ENCODE data around the gene ADAMTS3. TPM values are rescaled to one million over a fixed set of nuclear protein-coding genes. Genes with fewer than 3 reads are reported as not detected.
"Not testable (repeated sequence)": the region's sequence is repeated elsewhere in the genome, so short reads cannot be mapped to it uniquely, and the experiment has no call there.

ADAMTS3 gene
- total RNA-seq, 1 donor from 2014 or later = 2.4 TPM

DNA sequence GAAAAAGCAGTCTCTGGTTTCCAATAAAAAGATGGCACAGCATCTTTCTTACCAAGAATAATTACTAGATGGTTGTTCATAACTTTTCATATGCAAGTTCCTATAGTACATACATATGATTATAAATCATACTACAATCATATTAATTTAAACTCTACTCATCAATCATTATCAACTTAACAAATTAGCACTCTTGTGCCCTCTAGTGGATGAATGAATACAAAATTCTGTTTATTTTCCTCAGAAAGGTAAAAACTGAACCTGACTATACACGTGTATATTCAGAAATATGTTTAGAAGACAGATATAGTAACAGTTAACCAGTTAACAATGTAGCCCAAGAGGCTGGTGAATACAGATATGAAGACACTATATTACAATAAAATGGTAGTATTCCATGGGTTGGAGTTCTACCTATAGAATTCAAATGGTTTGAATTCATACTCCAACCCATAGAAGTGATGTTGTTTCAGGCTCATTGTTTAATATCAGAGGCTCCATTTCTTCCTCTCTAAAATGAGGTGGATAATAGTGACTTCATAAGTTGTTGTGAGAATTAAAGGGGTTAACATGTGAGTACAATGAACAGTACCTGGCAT is 100.0 kb downstream of the ADAMTS3 start:
- DNase-seq = no peak

DNA sequence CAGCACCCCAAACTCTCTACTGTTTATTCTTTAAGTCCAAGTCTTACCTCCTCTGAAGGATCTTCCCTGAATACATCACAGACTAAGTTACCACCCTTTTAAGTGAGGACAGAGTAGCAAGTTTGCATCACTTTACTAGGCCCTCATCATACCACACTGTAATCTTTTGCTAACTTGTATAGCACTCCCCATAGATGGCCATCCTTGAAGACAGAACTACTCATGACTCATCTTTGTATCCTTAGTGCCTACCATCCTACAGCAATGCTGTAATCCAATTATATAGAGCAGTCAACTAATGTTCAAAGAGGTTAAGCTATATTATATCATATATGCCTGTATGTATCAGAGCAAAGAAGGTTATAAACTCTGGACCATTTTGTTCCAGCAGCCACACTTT is 101.4 kb downstream of the ADAMTS3 start:
- no peak for DNase-seq

DNA sequence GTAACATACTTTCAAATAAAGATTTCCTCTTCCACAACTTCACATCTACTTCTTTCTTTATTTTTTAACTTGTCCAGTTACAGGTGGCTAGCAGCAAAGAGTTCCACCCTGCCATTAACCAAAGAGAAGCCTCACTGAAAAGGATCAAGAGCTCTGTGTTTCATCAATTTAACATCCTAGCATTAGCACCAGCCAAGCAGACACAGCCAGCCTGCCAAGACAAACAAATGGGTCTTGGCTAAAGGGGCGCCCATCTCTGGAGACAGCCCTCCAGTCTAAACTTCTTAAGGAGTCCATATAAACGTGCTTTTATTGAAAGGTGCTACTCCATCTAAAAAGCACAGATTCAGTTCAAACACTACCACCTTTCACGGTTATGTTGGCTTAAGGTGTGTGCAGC is 105.3 kb downstream of the ADAMTS3 start:
- no peak for DNase-seq

DNA sequence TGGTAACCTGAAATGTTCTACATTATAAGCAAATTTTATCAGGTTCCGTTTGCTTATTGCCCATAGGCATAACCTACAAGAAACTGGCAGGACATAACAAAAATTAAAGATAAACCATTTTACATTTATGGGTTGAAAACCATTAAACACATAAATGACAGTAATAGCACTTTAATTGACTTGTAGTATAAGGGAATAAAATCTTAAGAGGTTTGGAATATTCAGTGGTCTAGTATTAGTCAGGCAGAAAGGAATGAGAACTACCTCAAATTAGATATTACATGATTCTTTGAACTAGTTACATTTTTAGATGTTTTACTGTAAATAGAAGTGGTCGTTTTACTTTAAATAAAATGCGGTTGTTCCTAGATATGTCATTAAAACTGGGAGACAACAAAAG is 111.9 kb downstream of the ADAMTS3 start:
- DNase-seq = no peak

DNA sequence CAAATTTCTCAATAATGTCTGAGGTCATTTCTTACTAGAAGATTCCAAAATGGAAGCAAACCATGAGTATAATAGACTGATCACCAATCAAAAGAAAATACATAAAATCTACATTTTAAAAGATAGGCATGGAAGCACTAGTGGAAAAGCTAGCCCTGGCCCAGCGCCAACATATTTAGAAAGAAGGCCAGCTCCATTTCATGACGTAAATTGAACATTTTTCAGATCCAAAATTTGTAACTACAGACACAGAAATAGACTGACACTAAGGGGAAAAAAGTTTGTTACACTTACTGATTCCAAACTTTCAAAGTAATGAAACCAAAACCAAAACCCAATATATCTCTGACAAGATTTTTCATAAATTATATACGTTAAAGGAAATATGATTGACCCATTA is 117.7 kb downstream of the ADAMTS3 start:
- DNase-seq = no peak

DNA sequence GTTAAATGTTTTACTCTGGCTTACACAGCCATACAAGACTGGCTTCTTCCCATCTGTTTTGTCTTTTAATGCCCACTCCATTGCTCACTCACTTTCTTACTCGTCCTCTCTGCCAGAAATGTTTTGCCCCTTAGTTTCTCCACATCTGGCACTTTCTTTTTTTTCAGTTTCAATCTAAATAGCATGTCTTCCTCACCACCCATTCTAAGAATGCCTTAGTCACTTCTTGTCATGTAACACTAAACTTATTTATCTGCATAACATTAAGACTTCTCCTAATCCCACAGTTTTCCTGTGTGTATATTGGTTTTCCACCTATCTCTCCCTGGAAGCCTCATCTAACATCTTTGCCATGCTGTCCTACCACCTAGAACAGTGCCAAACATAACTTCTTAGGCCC is 119.3 kb downstream of the ADAMTS3 start:
- no peak for DNase-seq

DNA sequence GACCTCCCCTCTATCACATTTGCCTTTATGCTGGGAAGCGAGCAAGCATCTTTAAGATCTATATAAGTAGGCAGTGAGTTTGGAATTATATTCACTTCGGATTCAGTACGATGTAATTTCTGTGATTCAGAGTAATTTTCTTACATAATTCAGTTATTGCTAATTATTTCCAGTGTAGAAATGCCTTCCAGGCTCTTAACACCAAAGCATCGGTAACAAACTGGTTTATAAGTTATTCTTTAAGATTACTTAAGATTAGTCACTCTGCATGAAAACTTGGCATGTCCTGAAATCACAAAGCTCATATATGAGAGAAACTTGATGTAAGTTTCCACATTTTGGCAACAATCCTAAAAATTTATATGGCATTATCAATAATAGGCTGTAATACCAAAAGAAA is 120.8 kb downstream of the ADAMTS3 start:
- DNase-seq = no peak

DNA sequence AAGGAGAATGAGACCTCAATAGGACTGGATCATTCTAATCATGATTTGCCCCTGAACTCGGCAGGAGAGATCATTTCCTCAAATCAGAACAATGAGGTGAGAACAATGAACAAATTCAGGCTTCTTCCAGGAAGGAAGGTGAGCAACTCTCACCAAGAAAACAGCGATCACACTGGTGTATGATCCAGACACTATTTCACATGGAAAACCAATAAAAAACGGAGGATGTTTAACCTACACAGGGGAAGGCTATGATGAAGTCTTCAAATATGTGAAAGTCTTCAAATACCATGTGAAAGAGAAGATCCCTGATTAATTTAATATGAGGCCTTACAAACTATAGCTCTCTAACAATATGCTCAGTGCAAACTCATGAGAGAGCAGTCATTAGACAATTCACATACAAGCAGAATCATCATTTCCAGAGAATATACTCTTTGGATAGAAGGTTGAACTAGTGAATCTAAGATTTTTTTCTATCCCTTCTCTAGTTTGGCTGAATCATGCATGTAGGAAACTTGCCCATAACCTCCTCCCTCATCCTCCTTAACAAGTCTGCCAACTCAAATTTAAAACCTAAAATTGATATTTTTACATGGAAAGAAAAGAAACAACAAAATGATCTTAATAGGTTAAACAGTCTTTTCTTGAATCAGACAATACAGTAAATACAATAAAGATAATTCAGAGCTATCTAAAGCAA is 122.5 kb downstream of the ADAMTS3 start:
- DNase-seq = no peak

DNA sequence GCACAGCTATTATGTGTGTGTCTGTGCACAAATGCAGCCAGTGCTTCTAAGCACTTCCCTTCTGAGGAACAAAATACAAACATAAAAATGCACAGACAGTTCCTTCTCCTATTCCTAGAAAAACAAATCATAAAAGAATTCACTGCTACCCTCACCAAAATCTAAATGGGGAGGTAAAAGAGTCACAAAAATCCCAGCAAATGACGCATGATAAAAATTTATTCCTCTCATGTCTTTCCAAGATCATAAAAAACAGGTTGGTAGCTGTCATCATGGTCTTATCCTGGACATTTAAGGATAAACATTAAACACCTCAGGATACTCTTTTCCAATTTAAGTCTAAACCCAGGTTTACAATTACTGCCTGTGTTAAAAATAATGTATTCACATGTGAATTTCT is 124.9 kb downstream of the ADAMTS3 start:
- no peak for DNase-seq

DNA sequence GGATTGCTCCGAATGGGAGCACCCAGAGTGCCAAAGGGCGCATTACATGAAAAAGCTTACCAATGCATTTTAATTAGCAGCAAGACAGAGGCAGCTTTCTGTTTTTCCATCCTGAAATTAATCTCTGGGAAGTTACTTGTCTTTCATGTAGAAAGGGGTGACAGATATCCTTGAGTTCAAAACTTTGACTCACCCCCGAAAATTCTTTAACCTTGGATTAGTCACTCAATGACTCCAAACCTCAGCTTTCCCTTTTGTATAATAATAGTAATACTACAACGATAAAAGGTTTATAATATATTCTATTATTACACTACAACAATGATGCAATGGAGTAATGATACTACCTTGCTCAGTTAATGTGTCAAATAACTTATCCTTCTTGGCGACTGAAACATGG is 126.3 kb downstream of the ADAMTS3 start:
- DNase-seq = no peak

DNA sequence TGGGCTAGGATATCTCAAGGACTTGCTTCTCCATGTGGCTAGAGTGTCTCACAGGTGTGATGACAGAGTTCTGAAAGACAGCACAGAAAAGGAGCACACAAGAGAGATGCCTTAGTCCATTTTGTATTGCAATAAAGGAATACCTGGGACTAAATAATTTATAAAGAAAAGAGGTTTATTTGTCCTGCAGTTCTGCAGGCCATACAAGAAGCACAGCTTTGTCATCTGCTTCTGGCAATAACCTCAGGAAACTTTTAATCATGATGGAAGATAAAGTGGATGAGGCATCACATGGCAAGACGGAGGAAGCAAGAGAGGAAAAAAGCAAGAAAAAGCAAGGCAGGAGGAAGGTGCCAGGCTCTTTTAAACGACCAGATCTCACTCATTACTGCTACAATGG is 126.9 kb downstream of the ADAMTS3 start:
- DNase-seq = no peak

DNA sequence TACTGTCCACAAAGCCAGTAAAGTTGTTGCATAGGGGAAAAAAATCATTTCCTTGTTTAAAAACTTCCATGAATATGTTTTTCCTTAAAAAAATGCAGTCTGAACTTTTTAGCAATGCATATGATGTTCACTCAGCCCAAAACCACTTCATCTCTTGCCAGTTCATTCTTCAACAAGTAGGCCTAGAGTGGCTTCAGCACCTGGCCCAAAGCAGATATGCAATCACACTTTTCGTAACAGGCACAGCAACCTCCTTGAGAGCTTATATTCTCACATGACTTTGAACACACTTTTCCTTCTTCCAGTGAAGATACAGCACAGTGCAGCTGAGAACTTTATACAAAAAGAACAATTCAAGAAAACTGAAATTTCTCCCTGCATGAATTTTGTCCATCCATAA is 128.6 kb downstream of the ADAMTS3 start:
- DNase-seq = no peak

DNA sequence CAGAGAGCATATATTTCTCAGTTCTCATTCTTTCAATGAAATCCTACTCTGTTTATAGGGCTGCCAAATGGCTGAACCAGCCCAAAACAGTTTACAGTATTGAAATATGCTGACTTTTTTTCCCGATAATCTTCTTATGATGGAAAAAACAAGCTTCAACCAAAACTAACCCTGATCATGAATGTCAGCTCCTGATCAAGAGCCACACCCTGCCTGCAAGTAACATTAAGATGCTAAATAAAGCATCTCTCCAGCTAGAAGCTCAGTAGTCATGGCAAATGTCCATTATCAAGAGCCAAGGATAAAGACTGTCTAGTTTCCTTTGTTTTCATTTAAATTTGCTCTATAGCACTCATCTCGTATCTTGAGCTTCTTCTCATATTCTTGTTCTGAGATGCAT is 136.0 kb downstream of the ADAMTS3 start:
- DNase-seq = no peak

DNA sequence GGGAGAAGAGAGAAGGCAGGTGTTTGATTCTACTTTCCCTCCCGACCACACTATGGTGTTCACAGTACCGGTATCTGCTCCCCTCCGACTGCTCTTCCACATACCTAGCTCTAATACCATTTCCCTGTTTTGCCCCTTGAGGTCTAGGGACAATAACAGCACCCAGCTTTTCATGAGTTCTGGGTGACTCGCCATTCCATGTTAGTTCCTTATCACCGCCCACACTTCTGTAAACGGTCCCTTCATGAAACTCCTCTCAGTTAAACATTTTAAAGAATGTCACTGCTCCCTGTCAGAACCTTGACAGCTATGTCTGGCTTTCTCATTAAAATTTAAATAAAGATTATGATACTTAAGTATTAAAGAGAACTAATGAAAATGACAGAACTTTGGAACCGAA is 136.7 kb downstream of the ADAMTS3 start:
- no peak for DNase-seq

DNA sequence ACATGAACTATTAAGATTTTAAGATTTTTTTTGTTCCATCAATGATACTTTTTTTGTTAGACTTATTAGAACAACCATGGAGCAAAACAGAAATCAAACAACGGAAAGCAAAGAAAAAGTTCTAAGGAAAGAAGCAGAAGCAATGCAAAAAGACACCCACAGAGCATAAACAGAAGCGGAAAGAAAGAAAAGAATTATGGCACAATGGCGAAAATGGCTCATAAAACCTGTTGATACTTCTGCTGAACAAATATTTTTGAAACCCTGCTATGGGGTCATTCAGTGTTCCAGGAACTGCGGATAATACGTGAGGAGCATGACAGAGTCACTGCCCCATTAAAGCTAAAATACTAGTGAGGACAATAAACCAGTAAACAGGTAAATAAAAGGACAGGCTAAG is 138.0 kb downstream of the ADAMTS3 start:
- DNase-seq = no peak

DNA sequence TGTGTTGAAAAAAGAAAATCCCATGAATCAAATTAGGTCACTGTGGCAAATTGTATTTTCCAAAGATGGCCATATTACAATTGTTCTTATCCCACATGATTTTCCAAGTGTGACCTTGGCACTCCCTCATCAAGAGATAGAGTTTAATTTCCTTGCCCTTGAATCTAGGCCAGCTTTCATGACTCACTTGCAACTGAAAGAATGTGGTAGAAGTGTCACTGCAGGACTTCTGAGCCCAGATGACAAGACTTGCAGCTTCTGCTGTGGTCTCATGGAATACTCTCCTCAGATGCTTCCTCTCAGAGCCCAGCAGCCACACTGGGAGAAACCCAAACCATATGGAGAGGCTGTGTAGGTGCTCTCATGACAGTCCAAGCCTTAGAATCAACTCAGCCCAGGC is 139.0 kb downstream of the ADAMTS3 start:
- no peak for DNase-seq

DNA sequence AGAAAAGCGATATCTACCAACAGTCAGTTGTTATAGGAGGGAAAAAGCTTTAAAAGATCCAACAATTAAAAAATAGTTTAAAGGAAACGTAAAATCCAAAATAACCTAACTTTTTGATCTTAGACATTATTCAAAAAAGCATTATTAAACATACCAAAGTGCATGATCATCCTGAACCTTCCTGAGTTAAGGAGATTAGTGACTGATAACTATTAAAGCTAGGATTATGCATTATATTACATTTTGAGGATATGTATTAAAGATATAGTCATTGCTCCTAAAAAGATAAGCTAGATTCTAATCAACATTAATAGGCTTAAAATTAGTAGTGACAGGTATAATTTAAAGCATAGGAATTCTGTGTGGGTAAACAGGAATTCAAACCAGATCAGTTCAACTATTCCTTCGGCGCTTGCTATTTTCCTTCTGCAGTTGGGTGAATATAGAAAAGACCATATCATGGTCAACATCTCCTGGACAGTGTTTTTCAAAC is 139.6 kb downstream of the ADAMTS3 start:
- DNase-seq = no peak

DNA sequence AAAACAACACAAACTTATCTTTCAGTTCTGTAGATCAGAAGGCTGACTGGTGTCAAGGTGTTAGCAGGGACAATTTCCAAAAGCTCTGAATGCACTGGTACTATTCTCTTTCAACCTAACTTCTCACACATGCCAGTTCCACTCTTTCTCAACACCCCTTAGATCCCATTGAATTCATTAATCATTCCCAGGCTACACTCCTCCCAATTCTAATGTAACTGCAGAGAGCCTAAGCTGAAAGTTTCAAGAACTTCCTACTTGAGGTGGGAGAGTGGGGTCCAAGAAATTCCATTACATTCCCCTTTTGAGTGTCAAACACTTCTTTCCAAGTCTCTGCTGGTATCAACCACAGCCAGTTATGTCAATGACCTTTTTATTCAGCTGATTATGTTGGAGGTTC is 142.0 kb downstream of the ADAMTS3 start:
- DNase-seq = no peak

DNA sequence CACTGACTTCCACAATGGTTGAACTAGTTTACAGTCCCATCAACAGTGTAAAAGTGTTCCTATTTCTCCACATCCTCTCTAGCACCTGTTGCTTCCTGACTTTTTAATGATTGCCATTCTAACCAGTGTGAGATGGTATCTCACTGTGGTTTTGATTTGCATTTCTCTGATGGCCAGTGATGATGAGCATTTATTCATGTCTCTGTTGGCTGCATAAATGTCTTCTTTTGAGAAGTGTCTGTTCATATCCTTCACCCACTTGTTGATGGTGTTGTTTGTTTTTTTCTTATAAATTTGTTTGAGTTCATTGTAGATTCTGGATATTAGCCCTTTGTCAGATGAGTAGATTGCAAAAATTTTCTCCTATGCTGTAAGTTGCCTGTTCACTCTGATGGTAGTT is 143.1 kb downstream of the ADAMTS3 start:
- DNase-seq = not testable (repeated sequence)

DNA sequence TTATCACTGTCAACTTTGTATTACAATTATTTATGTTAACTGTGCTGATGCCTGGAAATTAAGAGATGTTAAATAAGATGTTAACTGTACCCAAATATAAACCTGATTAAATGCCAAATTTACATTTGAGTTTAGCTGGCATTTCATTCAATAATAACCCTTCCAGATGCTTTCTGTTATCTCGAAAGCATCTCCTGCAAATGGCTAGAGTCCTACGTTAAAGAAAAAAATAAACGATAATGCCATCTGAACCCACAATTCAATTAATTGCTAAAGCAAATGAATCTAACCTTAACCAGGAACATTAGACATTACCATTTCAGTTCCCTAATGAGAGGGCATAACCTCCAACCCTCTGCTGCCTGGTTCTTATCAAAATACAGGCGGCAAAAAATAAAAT is 145.0 kb downstream of the ADAMTS3 start:
- no peak for DNase-seq

DNA sequence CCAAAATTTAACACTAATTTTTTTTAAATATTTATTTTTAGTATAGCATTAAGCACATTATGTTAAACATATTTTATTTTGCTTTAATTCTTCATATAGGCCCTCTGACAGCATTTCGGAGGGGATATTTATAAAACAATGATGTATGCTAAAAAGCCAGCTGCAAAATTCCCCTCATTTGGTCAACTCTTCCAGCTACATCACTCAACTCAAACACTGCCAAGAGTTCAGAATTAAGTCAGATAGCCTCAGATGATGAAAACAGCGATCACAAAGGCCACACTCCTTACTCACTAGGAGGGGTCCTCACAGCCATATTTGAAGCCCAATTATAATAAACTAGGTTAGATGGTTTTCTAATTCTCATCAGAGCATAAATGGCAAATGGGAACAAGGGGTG is 146.6 kb downstream of the ADAMTS3 start:
- DNase-seq = no peak

DNA sequence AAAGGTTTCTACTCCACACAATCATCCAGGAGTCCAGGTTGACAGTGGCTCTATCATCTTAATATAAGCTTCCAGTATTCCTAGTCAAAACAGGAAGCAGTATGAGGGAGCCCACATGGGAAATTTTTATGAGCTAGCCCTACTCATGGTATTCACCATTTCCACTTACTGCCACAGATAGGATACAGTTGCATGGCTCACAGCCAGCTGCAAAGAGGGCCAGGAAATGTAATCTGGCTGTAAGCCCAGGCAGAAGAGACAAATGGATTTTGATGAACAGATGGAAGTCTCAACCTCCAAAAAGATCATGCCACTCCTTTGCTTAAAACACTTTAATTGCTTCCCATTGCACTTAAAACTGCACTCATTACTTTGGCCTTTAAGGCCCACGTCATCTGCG is 150.6 kb downstream of the ADAMTS3 start:
- peak; percentile 21 for DNase-seq

DNA sequence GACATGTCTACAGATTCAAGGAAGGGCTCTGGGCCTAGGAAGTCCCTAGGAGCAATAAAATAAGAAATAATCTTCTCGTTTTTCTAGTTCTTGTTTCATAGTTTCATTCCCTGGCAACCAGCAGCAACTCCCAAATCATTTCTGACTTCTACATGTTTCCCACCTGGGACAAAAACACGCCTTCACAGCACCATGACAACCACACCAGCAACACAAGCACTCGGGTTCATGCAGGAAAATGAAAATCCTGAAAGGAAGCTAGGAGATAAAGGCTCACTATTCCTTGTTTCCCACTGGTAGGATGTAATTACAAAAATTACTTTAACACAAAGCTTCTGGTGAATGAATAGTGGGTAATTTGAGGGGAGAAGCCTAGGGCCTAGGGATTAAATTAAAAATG is 158.9 kb downstream of the ADAMTS3 start:
- no peak for DNase-seq

DNA sequence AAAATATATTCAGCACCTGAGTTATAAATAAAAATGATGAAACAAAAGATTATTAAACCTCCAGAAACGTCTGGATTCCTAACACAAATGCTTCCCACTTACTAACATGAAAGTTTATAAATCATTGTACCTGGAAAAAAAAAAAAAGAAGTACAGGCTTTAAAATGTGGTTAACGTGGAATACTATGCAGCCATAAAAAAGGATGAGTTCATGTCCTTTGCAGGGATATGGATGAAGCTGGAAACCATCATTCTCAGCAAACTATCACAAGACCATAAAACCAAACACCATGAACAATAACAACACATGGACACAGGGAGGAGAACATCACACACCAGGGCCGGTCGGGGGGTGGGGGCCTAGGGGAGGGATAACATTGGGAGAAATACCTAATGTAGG is 160.5 kb downstream of the ADAMTS3 start:
- no peak for DNase-seq

Data from skin of body (tissue), 2 donors.